Measurements from ENCODE around the gene KIAA0513. TPM values are rescaled to one million over a fixed set of nuclear protein-coding genes. Genes with fewer than 3 reads are reported as not detected.

The KIAA0513 gene
- total and polyA plus RNA-seq, 2 donors (not counting 1 experiment from before 2014, with no cell fraction given), result 1.1 to 2.1 TPM

DNA sequence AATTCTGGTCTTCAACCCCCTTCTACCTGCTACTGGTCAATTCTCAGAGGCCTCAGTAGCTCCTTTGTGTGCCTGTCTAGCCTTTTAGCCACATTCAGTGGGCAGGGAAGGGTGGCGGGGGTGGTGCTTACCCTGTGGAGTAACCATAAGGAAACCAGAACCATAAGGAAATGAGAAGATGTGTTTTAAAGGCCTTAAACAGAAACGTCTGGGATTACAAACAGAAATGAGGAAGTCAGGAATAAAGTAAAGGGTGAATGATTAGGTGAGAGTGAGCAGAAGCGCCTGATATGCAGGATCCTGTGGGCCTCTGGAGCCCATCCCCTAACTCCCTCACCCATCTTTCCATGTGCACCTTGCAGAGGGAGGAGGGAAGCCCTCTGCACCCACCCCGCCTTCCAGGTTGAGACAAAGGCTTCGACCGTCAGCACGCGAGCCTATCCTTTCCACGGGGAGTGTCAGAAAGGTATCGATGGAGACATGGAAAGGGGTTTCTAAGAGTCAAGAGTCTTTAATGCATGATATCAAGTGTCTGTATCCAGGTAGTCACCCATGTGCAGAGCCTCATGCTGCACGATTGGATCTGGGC lies 20.4 kb downstream of the KIAA0513 start:
- Histone ChIP-seq H3K4me2 (replicated peaks; ENCODE audit: low read depth, low read length, poor library complexity, severe bottlenecking) (no peak overlapping the region), H3K9ac (ENCODE audit: low read length) (no peak overlapping the region), H3K4me1 (ENCODE audit: control insufficient read depth in 2 of 2, insufficient read depth in 2 of 2, low read length in 2 of 2) (no peaks in the 10 kb centered on the region)

DNA sequence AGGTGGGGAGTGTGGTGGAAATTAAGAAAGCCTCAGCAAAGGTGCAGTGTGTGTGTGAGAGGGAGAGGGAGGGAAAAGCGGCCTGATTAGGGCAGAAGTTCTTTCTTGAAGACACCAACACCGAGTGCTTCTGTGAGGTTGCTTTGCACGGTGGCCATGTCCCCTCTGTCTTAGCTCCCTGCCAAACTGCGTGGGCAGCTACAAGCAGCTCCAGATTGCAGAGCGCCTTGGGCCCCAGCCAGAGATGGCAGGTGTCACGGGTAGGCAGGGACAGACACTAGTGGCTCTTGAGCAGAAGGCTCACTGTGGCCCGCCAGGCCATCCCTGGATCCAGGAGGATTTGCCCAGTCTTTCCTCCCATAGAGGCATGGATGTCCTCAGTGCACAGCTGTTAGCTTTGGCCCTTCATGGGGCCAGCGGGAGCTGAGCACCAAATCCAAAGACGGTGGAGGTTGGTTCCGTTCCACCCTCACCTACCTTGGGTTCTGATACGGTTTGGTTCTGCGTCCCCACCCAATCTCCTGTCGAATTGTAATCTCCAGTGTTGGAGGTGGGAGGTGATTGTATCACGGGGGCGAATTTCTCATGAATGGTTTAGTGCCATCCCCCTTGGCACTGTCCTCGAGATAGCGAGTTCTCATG lies 21.4 kb downstream of the KIAA0513 start:
- Histone ChIP-seq H2AFZ (ENCODE audit: insufficient read depth, low read depth, low read length, poor library complexity, severe bottlenecking) (no peak overlapping the region), H3K27me3 (replicated peaks in 1 of 4; ENCODE audit: control extremely low read depth in 1 of 4, control insufficient read depth in 3 of 4, insufficient read depth in 4 of 4, low read length in 3 of 4) (peaks cover 0 to 19% (median 0%) of the 10 kb centered on the region in 4 experiments), H3K36me3 (replicated peaks in 1 of 2; ENCODE audit: control extremely low read depth in 1 of 2, control insufficient read depth in 1 of 2, extremely low read depth in 1 of 2, insufficient read depth in 2 of 2, low read length in 1 of 2) (no peaks in the 10 kb centered on the region), H3K9me3 (ENCODE audit: control extremely low read depth in 1 of 3, control insufficient read depth in 2 of 3, insufficient read depth in 1 of 3, low read length in 2 of 3) (peaks cover 0 to 5% (median 0%) of the 10 kb centered on the region in 3 donors), H3K4me1 (ENCODE audit: control insufficient read depth in 2 of 2, insufficient read depth in 2 of 2, low read length in 2 of 2) (no peaks in the 10 kb centered on the region), H3K27ac (ENCODE audit: low read length in 2 of 2) (no peak overlapping the region), H3K9ac (ENCODE audit: low read length) (no peak overlapping the region), H3K4me2 (replicated peaks; ENCODE audit: low read depth, low read length, poor library complexity, severe bottlenecking) (no peak overlapping the region), H3K4me3 (ENCODE audit: control extremely low read depth in 1 of 5, extremely low read depth in 1 of 5, insufficient read depth in 1 of 5, low read depth in 2 of 5, low read length in 4 of 5) (no peak overlapping the region), H3K79me2 (ENCODE audit: control insufficient read depth, insufficient read depth, low read length) (no peaks in the 10 kb centered on the region), H4K20me1 (ENCODE audit: control insufficient read depth, insufficient read depth, low read length, poor library complexity, severe bottlenecking) (no peaks in the 10 kb centered on the region)
- DNase-seq, result no peak
- TF ChIP-seq EZH2 (IDR thresholded peaks at IDR 0.05; ENCODE audit: borderline replicate concordance, insufficient read depth, low read depth, low read length, poor library complexity, severe bottlenecking), result no peak
- TF ChIP-seq, protein P1, sequence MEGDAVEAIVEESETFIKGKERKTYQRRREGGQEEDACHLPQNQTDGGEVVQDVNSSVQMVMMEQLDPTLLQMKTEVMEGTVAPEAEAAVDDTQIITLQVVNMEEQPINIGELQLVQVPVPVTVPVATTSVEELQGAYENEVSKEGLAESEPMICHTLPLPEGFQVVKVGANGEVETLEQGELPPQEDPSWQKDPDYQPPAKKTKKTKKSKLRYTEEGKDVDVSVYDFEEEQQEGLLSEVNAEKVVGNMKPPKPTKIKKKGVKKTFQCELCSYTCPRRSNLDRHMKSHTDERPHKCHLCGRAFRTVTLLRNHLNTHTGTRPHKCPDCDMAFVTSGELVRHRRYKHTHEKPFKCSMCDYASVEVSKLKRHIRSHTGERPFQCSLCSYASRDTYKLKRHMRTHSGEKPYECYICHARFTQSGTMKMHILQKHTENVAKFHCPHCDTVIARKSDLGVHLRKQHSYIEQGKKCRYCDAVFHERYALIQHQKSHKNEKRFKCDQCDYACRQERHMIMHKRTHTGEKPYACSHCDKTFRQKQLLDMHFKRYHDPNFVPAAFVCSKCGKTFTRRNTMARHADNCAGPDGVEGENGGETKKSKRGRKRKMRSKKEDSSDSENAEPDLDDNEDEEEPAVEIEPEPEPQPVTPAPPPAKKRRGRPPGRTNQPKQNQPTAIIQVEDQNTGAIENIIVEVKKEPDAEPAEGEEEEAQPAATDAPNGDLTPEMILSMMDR (IDR thresholded peaks at IDR 0.05), result no peak
- POLR2A ChIA-PET, result no interaction called here
- H3K27me3 Mint-ChIP-seq, result peaks cover 38% of the 10 kb centered on the region
- no peaks in the 10 kb centered on the region for H3K9me3 Mint-ChIP-seq (ENCODE audit: insufficient read depth)
- H3K4me1 Mint-ChIP-seq, result no peaks in the 10 kb centered on the region
- ATAC-seq (ENCODE audit: low read depth), result no peak
- H3K27ac Mint-ChIP-seq, result no peak overlapping the region
- CTCF ChIA-PET, result no interaction called here
- 91% methylated on average over 13 of the region's 17 CpGs for WGBS (ENCODE audit: insufficient coverage)
- no peak overlapping the region for H3K4me3 Mint-ChIP-seq
- intact Hi-C loops (cut with micrococcal nuclease), result no loop called here

More for the DNA sequence above, 20.4 kb downstream of the KIAA0513 start:
- no peak overlapping the region for H3K27ac ChIP-seq (ENCODE audit: low read length in 2 of 2)
- 90% methylated on average over 7 of the region's 11 CpGs for WGBS (ENCODE audit: insufficient coverage)
- Mint-ChIP-seq H3K27me3 (peaks cover 40% of the 10 kb centered on the region), H3K4me3 (no peak overlapping the region), H3K9me3 (ENCODE audit: insufficient read depth) (no peaks in the 10 kb centered on the region), H3K27ac (no peak overlapping the region), H3K4me1 (no peaks in the 10 kb centered on the region)
- intact Hi-C loops (cut with micrococcal nuclease), result no loop called here
- H3K79me2 ChIP-seq (ENCODE audit: control insufficient read depth, insufficient read depth, low read length), result no peaks in the 10 kb centered on the region
- no peaks in the 10 kb centered on the region for H4K20me1 ChIP-seq (ENCODE audit: control insufficient read depth, insufficient read depth, low read length, poor library complexity, severe bottlenecking)
- H3K27me3 ChIP-seq (replicated peaks in 1 of 4; ENCODE audit: control extremely low read depth in 1 of 4, control insufficient read depth in 3 of 4, insufficient read depth in 4 of 4, low read length in 3 of 4), result peaks cover 0 to 19% (median 0%) of the 10 kb centered on the region in 4 experiments
- CTCF ChIA-PET, result no interaction called here
- POLR2A ChIA-PET, result no interaction called here
- TF ChIP-seq, protein P1 (IDR thresholded peaks at IDR 0.05), result no peak
- TF ChIP-seq EZH2 (IDR thresholded peaks at IDR 0.05; ENCODE audit: borderline replicate concordance, insufficient read depth, low read depth, low read length, poor library complexity, severe bottlenecking), result no peak
- H3K36me3 ChIP-seq (replicated peaks in 1 of 2; ENCODE audit: control extremely low read depth in 1 of 2, control insufficient read depth in 1 of 2, extremely low read depth in 1 of 2, insufficient read depth in 2 of 2, low read length in 1 of 2), result no peaks in the 10 kb centered on the region
- H2AFZ ChIP-seq (ENCODE audit: insufficient read depth, low read depth, low read length, poor library complexity, severe bottlenecking), result no peak overlapping the region
- H3K9me3 ChIP-seq (ENCODE audit: control extremely low read depth in 1 of 3, control insufficient read depth in 2 of 3, insufficient read depth in 1 of 3, low read length in 2 of 3), result peaks cover 0 to 5% (median 0%) of the 10 kb centered on the region in 3 donors
- DNase-seq (no peak), ATAC-seq (ENCODE audit: low read depth) (no peak)
- H3K4me3 ChIP-seq (ENCODE audit: control extremely low read depth in 1 of 5, extremely low read depth in 1 of 5, insufficient read depth in 1 of 5, low read depth in 2 of 5, low read length in 4 of 5), result no peak overlapping the region
